ENCODE measurements around the gene IL22. TPM values are rescaled to one million over a fixed set of nuclear protein-coding genes. Genes with fewer than 3 reads are reported as not detected.
A peak's percentile ranks its signal among the peaks of the same experiment; 100 is the strongest.

Gene IL22
- polyA plus RNA-seq, 1 experiment = not detected

GRCh38 chr12:68225576-68226476 lies 27.6 kb downstream of the IL22 start, which contains the start of gene IL26:
Gene IL26 (minus strand): TSS chr12:68225810. CDS start chr12:68225756, 54 bp downstream.
- H3K27me3 ChIP-seq (ENCODE audit: control insufficient read depth, insufficient read depth, low read length) = peaks cover 4% of the 10 kb centered on the region; the same call in 1 of the 2 replicates
- POLR2A ChIA-PET = no interaction called here
- H3K4me3 ChIP-seq (ENCODE audit: low read depth, low read length) = no peak within 1 kb of the TSS
- CTCF ChIA-PET = interaction anchor here (1.2 to 6.1 kb wide), 2 partner anchors 8 to 89 kb away, joined by 3 to 88 read pairs; no protein-coding TSS in a partner anchor
- TF ChIP-seq CTCF (IDR thresholded peaks at IDR 0.05; ENCODE audit: insufficient read depth, low read depth, low read length) = no peak
- DNase-seq (ENCODE audit: low read depth) = no peak
- H3K36me3 ChIP-seq (ENCODE audit: control insufficient read depth, insufficient read depth, low read length) = no peaks in the 10 kb centered on the region

- no peak for TF ChIP-seq CTCF (IDR thresholded peaks at IDR 0.05; ENCODE audit: insufficient read depth, low read depth, low read length)
- Histone ChIP-seq H3K4me3 (ENCODE audit: low read depth, low read length) (no peak overlapping the region), H3K27me3 (ENCODE audit: control insufficient read depth, insufficient read depth, low read length) (peaks cover 1% of the 10 kb centered on the region; the same call in 1 of the 2 replicates), H3K36me3 (ENCODE audit: control insufficient read depth, insufficient read depth, low read length) (no peaks in the 10 kb centered on the region)
- CTCF ChIA-PET = interaction anchor here (0.6 to 6.1 kb wide), 6 partner anchors 9 to 112 kb away, joined by 3 to 88 read pairs (median 4); no protein-coding TSS in a partner anchor
- POLR2A ChIA-PET = interaction anchor here (0.9 kb wide), 1 partner anchor 10 kb away, joined by 3 read pairs; no protein-coding TSS in a partner anchor
- peak; percentile 60 for DNase-seq (ENCODE audit: low read depth)
Measured at GRCh38 chr12:68224613-68225285, 28.7 kb downstream of the IL22 start.

GRCh38 chr12:68223067-68223747 lies 30.2 kb downstream of the IL22 start:
- H3K4me3 ChIP-seq (ENCODE audit: low read depth, low read length) = no peak overlapping the region
- ChIA-PET CTCF (interaction anchor here (0.6 to 6.1 kb wide), 33 partner anchors 8 to 607 kb away, joined by 3 to 88 read pairs (median 4); no protein-coding TSS in a partner anchor), POLR2A (no interaction called here)
- peaks cover 1% of the 10 kb centered on the region; the same call in 1 of the 2 replicates for H3K27me3 ChIP-seq (ENCODE audit: control insufficient read depth, insufficient read depth, low read length)
- peak; percentile 30 for DNase-seq (ENCODE audit: low read depth)
- TF ChIP-seq CTCF (IDR thresholded peaks at IDR 0.05; ENCODE audit: insufficient read depth, low read depth, low read length) = peak; percentile 85
- H3K36me3 ChIP-seq (ENCODE audit: control insufficient read depth, insufficient read depth, low read length) = no peaks in the 10 kb centered on the region

GRCh38 chr12:68222326-68222725 lies 31.1 kb downstream of the IL22 start:
- ChIA-PET CTCF (interaction anchor here (0.6 to 6.1 kb wide), 25 partner anchors 9 to 608 kb away, joined by 3 to 88 read pairs (median 4); no protein-coding TSS in a partner anchor), POLR2A (no interaction called here)
- no peak for DNase-seq (ENCODE audit: low read depth)

More at GRCh38 chr12:68222326-68222725, 31.1 kb downstream of the IL22 start:
- H3K4me3 ChIP-seq (ENCODE audit: low read depth, low read length) = no peak overlapping the region
- no peak for TF ChIP-seq CTCF (IDR thresholded peaks at IDR 0.05; ENCODE audit: insufficient read depth, low read depth, low read length)
- no peaks in the 10 kb centered on the region for H3K36me3 ChIP-seq (ENCODE audit: control insufficient read depth, insufficient read depth, low read length)
- H3K27me3 ChIP-seq (ENCODE audit: control insufficient read depth, insufficient read depth, low read length) = peaks cover 1% of the 10 kb centered on the region

All from BJ (cell line).